Mesothelial cell of epicardium (in vitro differentiated cells): ENCODE data around the gene MPO. TPM values are rescaled to one million over a fixed set of nuclear protein-coding genes. Genes with fewer than 3 reads are reported as not detected.
A peak's percentile ranks its signal among the peaks of the same experiment; 100 is the strongest.

ENCODE experiments used
- DNase-seq, 2 experiments: peaks; one replicate each; pipeline ENCODE4 v3.0.0; 2021; ENCODE audit warnings: low spot score in 2 of 2; ENCODE audit not compliant: unreplicated experiment in 2 of 2
- H3K27ac Mint-ChIP-seq: 2 replicates; pipeline ENCODE4 v1.8.0; 2021; ENCODE audit warnings: mixed read lengths
- H3K27me3 Mint-ChIP-seq: 2 replicates; pipeline ENCODE4 v1.8.0; 2021; ENCODE audit warnings: low read depth, mixed read lengths
- H3K36me3 Mint-ChIP-seq: 2 replicates; pipeline ENCODE4 v1.8.0; 2021; ENCODE audit warnings: mixed read lengths
- H3K4me1 Mint-ChIP-seq: 2 replicates; pipeline ENCODE4 v1.8.0; 2021; ENCODE audit warnings: mixed read lengths
- H3K4me3 Mint-ChIP-seq: 2 replicates; pipeline ENCODE4 v1.8.0; 2021; ENCODE audit warnings: mild to moderate bottlenecking, moderate library complexity, mixed read lengths
- H3K9me3 Mint-ChIP-seq: 2 replicates; pipeline ENCODE4 v1.8.0; 2021; ENCODE audit warnings: mixed read lengths
- CTCF ChIP-seq: fragments of 200-600 bp; sonication (generic); IDR thresholded peaks from one replicate; pipeline ENCODE4 v1.5.0; 2021; ENCODE audit warnings: antibody characterized with exemption; ENCODE audit not compliant: unreplicated experiment
- total RNA-seq: library from RNA; stranded (reverse); gene quantifications from 3 replicates; pipeline ENCODE4 v1.2.1, GENCODE V29; 2021

The MPO gene
- total RNA-seq, 1 donor from 2014 or later = not detected

GRCh38 chr17:58269557-58270291 is 11.0 kb downstream of the MPO start:
- no peak for DNase-seq
- Mint-ChIP-seq H3K4me1 (no peaks in the 10 kb centered on the region), H3K36me3 (no peaks in the 10 kb centered on the region), H3K9me3 (no peaks in the 10 kb centered on the region), H3K27ac (no peak overlapping the region), H3K4me3 (no peak overlapping the region), H3K27me3 (peaks cover 42% of the 10 kb centered on the region)
- TF ChIP-seq CTCF = no peak

GRCh38 chr17:58268774-58269556 is 11.8 kb downstream of the MPO start:
- no peak for DNase-seq
- Mint-ChIP-seq H3K4me1 (no peaks in the 10 kb centered on the region), H3K27ac (no peak overlapping the region), H3K27me3 (peaks cover 47% of the 10 kb centered on the region), H3K36me3 (no peaks in the 10 kb centered on the region), H3K4me3 (no peak overlapping the region), H3K9me3 (no peaks in the 10 kb centered on the region)
- no peak for TF ChIP-seq CTCF

- H3K36me3 Mint-ChIP-seq = no peaks in the 10 kb centered on the region
- no peak overlapping the region for H3K27ac Mint-ChIP-seq
- no peak overlapping the region for H3K4me3 Mint-ChIP-seq
- no peak for TF ChIP-seq CTCF
- DNase-seq = peak in 1 of 2 experiments; percentile 22
- H3K27me3 Mint-ChIP-seq = peaks cover 49% of the 10 kb centered on the region
- no peaks in the 10 kb centered on the region for H3K9me3 Mint-ChIP-seq
- no peaks in the 10 kb centered on the region for H3K4me1 Mint-ChIP-seq
These were observed 12.4 kb downstream of the MPO start for GRCh38 chr17:58268326-58268725.

- peaks cover 50% of the 10 kb centered on the region for H3K27me3 Mint-ChIP-seq
- H3K4me3 Mint-ChIP-seq = no peak overlapping the region
- H3K4me1 Mint-ChIP-seq = no peaks in the 10 kb centered on the region
- no peaks in the 10 kb centered on the region for H3K36me3 Mint-ChIP-seq
- peak in 1 of 2 experiments; percentile 33 for DNase-seq
- TF ChIP-seq CTCF = no peak
- H3K27ac Mint-ChIP-seq = no peak overlapping the region
- H3K9me3 Mint-ChIP-seq = no peaks in the 10 kb centered on the region
These were observed 13.1 kb downstream of the MPO start for GRCh38 chr17:58267347-58268324.
